GM12873 (cell line): Measurements from ENCODE around the gene TNFSF10.

Experiments
- CTCF ChIP-seq: IDR thresholded peaks from 2 replicates; pipeline ENCODE4 v1.5.1; 2012; ENCODE audit warnings: low read depth, mild to moderate bottlenecking, moderate library complexity, low read length, control low read depth; ENCODE audit not compliant: insufficient read depth; ENCODE audit errors: missing control alignments

The TNFSF10 gene

DNA sequence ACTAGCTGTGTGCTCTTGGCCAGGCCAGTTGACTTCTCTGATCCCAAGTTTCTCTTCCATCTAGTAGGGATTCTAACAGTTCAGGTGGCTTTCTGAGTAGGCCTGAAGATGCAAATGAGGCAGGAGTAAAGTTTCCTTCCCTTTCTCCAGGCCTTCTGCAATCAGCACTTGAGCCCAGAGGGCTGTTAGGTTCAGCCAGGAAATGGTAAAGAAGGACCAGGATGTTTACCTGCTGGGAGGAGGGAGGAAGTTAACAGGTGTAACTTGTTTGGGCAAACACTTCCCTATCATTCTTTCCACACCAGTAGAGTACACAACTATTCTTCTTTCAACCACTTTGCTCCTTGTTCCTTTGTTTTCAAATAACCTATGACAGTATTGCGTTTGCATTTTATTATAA lies 13.3 kb upstream of the TNFSF10 start:
- no peak for TF ChIP-seq CTCF

DNA sequence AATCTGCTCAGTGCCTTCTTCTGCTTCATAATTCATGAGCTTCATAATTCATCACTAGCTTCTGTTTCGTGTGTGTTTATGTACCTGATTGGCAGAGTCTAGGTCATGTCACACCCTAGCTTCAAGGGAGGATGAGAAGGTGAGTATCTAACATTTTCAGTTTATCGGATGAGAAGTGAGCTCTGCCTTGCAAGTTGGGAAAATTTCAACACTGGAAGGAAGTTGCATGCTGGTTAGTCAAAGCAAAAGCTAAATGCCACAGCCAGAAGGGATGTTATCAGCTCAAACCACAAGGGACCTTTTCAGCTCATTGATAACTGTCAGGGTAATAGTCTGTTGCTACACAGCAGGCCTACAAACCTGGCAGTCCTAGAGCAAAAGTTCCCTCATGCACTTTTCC lies 7.3 kb upstream of the TNFSF10 start:
- no peak for TF ChIP-seq CTCF

- no peak for TF ChIP-seq CTCF
Observed at GRCh38 chr3:172530101-172530561, 6.9 kb upstream of the TNFSF10 start.

GRCh38 chr3:172528677-172529076 lies 5.4 kb upstream of the TNFSF10 start:
- TF ChIP-seq CTCF, result no peak

DNA sequence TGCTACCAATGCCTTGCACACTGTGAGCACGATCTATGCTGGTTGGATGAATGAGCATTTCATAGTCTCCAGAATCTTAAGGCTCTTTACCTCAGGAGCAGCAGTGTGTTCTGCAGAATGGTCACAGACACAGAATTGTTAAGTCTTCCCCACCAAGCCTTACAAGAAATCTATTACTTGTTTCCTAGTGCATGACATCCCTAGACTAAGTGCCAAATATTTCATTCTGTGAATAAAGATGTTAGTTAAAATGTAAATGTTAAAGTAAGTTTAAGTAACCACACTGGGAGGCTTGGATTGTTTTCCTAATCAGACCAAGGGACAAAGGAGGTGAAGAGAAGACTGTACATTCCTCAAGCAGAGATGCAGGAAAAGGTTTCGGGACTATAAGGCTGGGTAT lies 4.1 kb upstream of the TNFSF10 start:
- TF ChIP-seq CTCF, result no peak

DNA sequence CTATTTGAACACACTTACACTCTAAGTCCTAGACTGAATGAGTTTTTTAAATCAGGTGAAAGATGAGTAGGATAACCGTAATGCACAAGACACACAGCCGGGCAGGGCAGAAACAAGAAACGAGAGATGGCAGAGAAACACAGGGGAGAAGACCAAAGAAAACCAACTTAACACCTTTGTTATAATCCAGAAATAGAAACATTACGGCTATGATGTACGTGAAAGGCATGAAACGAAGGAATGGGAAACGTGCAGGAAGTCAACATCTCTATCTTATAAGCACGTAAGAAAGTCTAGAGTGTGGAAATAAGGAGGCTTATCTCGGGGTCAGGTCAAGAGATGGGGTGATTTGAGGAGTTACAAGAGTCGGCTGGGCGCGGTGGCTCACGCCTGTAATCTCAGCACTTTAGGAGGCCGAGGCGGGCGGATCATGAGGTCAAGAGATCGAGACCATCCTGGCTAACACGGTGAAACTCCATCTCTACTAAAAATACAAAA lies 1.9 kb upstream of the TNFSF10 start:
- TF ChIP-seq CTCF, result no peak

DNA sequence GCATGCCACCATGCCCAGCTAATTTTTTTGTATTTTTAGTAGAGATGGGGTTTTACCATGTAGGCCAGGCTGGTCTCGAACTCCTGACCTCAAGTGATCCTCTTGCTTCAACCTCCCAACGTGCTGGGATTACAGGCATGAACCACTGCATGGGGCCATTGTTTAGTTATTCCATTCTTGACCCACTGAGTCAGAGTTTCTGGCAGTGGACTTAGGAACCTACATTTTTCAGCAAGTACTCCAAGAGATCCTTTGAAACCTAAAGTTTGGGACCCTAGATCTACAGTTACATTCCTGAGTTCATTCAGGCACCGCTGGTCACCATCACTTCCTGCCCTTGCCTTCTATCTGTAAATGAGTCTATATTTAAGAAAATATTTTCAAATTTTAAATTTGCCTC lies 1.4 kb upstream of the TNFSF10 start:
- TF ChIP-seq CTCF, result no peak
